ENCODE results near the gene CDK17. TPM values are rescaled to one million over a fixed set of nuclear protein-coding genes. Genes with fewer than 3 reads are reported as not detected.
"Not testable (repeated sequence)": the region's sequence is repeated elsewhere in the genome, so short reads cannot be mapped to it uniquely, and the experiment has no call there.

Gene CDK17
- total RNA-seq, 2 donors from 2014 or later, result 20.9 to 27.1 TPM

DNA sequence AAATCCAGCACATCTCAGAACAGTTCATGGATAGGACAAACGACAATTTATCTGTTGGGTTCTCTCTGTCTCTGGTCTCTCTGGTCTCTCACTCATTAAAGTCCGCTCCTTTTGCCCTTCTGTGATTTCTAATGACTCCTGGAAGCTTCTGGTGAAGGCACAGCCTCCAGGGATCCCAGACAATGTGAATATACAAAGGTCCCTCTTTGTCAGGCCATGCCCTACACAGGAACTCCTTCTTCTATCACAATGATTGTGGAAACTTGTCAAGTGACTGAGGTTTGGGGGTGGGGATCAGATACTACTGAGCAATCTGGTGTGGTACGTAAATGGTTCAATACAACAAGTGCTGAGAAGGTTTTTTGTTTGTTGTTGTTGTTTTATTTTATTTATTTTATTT lies 42.7 kb upstream of the CDK17 start:
- Histone ChIP-seq H3K9me3 (no peaks in the 10 kb centered on the region), H3K4me3 (no peak overlapping the region), H3K27me3 (no peaks in the 10 kb centered on the region), H3K27ac (no peak overlapping the region), H3K36me3 (no peaks in the 10 kb centered on the region), H3K4me1 (no peaks in the 10 kb centered on the region)
- DNase-seq (ENCODE audit: low spot score), result no peak
- TF ChIP-seq, protein P1, sequence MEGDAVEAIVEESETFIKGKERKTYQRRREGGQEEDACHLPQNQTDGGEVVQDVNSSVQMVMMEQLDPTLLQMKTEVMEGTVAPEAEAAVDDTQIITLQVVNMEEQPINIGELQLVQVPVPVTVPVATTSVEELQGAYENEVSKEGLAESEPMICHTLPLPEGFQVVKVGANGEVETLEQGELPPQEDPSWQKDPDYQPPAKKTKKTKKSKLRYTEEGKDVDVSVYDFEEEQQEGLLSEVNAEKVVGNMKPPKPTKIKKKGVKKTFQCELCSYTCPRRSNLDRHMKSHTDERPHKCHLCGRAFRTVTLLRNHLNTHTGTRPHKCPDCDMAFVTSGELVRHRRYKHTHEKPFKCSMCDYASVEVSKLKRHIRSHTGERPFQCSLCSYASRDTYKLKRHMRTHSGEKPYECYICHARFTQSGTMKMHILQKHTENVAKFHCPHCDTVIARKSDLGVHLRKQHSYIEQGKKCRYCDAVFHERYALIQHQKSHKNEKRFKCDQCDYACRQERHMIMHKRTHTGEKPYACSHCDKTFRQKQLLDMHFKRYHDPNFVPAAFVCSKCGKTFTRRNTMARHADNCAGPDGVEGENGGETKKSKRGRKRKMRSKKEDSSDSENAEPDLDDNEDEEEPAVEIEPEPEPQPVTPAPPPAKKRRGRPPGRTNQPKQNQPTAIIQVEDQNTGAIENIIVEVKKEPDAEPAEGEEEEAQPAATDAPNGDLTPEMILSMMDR (IDR thresholded peaks at IDR 0.05), result no peak

DNA sequence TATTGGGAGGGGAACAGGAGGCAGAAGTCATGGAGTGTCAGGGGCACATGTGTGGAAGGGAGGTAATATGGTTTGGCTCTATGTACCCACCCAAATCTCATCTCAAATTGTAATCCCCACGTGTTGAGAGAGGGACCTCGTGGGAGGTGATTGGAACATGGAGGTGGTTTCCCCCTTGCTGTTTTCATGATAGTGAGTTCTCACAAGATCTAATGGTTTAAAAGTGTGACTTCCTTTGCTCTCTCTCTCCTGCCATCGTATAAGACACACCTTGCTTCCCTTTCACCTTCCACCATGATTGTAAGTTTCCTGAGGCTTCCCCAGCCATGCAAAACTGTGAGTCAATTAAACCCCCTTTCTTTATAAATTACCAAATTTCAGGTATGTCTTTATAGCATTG lies 41.6 kb upstream of the CDK17 start:
- H3K36me3 ChIP-seq, result no peaks in the 10 kb centered on the region
- H3K4me1 ChIP-seq, result no peaks in the 10 kb centered on the region
- no peak overlapping the region for H3K4me3 ChIP-seq
- H3K9me3 ChIP-seq, result no peaks in the 10 kb centered on the region
- TF ChIP-seq, protein P1 (IDR thresholded peaks at IDR 0.05), result no peak
- no peak overlapping the region for H3K27ac ChIP-seq
- no peak for DNase-seq (ENCODE audit: low spot score)
- no peaks in the 10 kb centered on the region for H3K27me3 ChIP-seq

DNA sequence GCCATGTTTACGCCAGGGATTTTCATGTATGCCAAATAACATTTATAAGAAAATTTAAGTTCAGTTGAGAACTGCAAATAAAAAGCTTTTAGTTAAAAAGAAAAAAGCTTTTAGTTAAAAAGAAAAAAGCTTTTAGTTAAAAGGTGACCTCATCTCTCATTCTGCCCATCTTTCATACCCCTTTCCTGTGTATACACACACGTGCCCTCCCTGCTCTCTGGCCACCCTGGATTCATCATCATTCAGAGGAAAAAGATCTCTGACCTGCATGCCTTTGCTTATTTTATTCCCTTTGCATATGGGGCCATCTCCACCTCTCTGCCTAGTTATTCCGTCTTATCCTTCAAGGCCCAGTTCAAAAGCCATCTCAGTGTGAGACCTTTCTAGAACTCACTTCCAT lies 38.1 kb upstream of the CDK17 start:
- no peaks in the 10 kb centered on the region for H3K9me3 ChIP-seq
- H3K4me1 ChIP-seq, result no peaks in the 10 kb centered on the region
- H3K27me3 ChIP-seq, result no peaks in the 10 kb centered on the region
- no peak overlapping the region for H3K4me3 ChIP-seq
- no peak overlapping the region for H3K27ac ChIP-seq
- TF ChIP-seq, protein P1 (IDR thresholded peaks at IDR 0.05), result no peak
- DNase-seq (ENCODE audit: low spot score), result no peak
- no peaks in the 10 kb centered on the region for H3K36me3 ChIP-seq

DNA sequence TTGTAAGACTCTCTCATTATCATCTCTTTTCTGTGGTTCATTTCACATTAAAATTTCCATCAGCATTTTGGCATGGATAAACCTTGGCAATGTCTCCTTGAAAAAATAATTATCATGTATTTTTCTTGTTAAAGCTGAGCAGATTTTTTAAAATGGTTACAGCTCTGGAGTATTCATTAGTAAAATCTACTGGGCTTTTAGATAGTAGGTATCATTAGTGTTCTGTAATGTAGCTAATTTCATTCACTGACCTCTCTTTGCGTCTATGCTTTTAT lies 36.9 kb upstream of the CDK17 start:
- H3K27me3 ChIP-seq, result no peaks in the 10 kb centered on the region
- no peak overlapping the region for H3K27ac ChIP-seq
- DNase-seq (ENCODE audit: low spot score), result no peak
- TF ChIP-seq, protein P1 (IDR thresholded peaks at IDR 0.05), result no peak
- no peaks in the 10 kb centered on the region for H3K9me3 ChIP-seq
- no peaks in the 10 kb centered on the region for H3K36me3 ChIP-seq
- H3K4me1 ChIP-seq, result no peaks in the 10 kb centered on the region
- no peak overlapping the region for H3K4me3 ChIP-seq

DNA sequence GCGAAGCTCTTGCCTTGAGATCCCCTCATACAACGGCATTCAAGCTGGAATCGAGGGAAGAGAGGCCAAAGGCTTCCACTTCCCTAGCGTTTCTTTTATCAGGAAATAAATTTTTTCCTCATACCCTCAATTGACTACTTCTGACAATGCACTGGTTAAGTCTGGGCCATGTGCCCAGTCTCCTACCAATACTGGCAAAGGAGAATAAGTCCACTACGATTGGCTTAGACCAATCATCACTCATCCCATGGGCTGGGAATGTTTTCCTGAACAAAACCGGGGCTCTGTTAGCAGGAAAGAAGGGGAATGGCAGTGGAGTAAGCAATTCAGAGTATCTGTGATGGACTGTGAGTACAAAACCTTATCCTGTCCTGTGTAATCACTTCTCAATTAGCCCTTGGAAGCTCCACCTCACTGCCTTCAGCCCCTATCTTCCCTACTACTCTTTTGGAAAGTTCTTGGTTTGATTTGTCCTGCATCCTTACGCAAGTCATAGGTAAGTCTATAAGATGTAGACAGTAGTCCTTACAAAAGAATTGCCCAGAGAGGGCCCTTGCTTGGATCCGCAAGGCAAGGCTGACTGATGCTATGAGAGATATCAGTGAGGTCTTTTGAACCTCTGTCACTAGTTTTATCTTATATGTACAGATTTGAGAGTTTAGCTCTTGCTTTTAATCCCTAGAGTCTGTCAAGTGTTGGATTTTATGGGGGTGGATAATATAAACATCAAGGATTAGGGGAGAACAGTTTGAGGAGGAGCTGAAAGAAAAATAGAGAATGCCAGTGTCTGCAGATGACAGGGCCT lies 36.3 kb upstream of the CDK17 start:
- Histone ChIP-seq H3K27me3 (no peaks in the 10 kb centered on the region), H3K27ac (no peak overlapping the region), H3K4me3 (no peak overlapping the region), H3K9me3 (no peaks in the 10 kb centered on the region), H3K4me1 (no peaks in the 10 kb centered on the region), H3K36me3 (no peaks in the 10 kb centered on the region)
- no peak for DNase-seq (ENCODE audit: low spot score)
- TF ChIP-seq, protein P1 (IDR thresholded peaks at IDR 0.05), result no peak

DNA sequence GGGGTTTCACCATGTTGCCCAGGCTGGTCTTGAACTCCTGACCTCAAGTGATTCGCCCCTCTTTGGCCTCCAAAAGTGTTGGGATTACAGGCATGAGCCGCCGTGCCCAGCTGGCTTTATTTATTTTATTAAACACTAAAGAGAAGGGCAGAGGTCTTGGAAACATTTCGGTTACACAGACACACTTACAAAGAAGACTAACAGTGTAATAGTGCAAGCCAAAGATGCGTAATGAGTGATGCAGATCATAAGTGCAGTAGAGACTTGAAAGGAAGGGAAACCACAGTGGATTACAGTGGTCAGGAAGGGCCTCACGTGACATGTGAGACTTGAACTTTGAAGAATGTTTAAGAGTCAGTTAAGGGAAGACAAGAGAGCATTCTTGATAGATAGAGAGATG lies 33.9 kb upstream of the CDK17 start:
- no peak for DNase-seq (ENCODE audit: low spot score)
- TF ChIP-seq, protein P1 (IDR thresholded peaks at IDR 0.05), result no peak
- Histone ChIP-seq H3K27ac (no peak overlapping the region), H3K36me3 (no peaks in the 10 kb centered on the region), H3K27me3 (no peaks in the 10 kb centered on the region), H3K4me3 (no peak overlapping the region), H3K9me3 (no peaks in the 10 kb centered on the region), H3K4me1 (no peaks in the 10 kb centered on the region)

DNA sequence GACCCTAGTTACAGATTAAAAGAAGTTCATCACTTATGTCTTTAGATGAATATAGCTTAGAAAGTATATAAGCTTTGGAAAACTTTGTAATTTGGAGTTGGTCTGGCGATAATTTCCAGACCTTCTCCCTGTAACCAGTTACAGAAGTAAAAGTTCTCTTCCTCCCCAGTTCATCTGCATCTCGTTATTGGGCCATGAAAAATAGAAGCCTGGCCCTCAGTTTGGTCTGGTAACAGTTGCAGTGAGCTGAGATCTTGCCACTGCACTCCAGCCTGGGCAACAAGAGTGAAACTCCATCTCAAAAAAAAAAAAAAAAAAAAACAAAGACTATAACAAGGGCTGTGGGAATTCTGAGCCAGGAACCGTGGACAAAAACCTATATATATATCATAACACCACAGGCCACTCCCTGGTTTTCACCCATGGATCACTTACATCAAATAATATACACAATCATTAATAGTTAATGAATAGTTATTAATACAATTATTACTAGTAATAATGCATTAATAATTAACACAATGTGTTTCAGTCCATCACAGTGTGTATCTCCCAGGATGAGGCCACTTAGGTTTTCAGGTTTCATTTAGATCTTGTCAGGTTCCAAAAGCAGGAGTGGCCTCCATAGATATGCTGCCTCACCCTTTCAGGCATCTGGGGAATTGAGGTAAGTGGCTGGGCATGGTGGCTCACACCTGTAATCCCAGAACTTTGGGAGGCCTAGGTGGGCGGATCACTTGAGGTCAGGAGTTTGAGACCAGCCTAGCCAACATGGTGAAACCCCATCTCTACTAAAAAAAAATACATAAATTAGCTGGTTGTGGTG lies 32.5 kb upstream of the CDK17 start:
- not testable (repeated sequence) for H3K27ac ChIP-seq; H3K9me3 ChIP-seq; H3K27me3 ChIP-seq; H3K4me3 ChIP-seq; H3K4me1 ChIP-seq; H3K36me3 ChIP-seq; DNase-seq (ENCODE audit: low spot score)

Measured in right atrium auricular region (tissue), 2 donors.